Smooth muscle cell of the pulmonary artery (primary cell): ENCODE results near the gene WBP11. TPM values are rescaled to one million over a fixed set of nuclear protein-coding genes. Genes with fewer than 3 reads are reported as not detected.

ENCODE experiments used
- total RNA-seq: library from RNA; depleted of rRNA; stranded (reverse); fragments of >200 nt; gene quantifications from 2 replicates; pipeline ENCODE4 v1.2.3, GENCODE V29; 2014

WBP11 gene
- 21.6 TPM in 2 replicates for total RNA-seq

DNA sequence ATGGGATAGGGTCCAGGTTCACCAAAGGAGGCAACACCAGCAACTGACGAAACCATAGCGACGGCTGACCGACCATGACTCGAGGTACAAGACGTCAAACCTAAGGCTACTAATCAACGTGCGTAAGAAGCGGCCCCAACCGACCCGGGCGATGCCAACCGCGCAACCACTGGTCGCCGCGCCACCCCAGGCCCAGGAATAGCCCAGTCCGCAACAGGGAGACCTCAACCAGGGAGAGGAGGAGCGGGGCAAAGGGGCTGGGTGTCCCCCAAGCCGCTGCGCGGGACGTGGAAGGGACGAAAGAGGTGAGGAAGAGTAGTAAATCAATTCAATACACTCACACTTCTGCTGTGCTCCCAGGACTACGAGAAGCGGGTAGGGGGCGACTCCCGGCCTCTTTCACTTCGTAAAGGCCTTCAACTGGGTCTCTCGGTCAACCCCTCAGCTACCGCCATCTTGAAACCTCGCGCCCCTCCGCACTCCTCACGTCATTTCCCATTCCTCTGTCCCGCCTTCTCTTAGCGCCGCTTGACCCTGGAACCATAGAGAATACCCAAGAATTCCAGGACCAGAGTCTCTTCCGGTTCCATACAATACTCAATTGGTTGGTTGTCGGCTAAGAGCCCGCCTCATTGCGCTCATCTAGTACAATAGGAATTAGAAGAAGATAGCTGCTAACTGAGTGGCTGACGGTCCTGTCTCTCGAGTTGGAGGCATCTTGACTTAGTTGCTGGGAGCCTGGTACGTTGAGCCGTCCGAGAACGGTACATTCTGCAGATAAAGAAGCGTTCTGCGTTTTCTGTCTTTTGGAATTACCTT lies at the start of gene WBP11, which contains the start of gene C12orf60:
Gene WBP11, minus strand, starts transcription at position 468 of the 819 bp plus-strand sequence. CDS start 2,095 bp downstream, outside the sequence.
Gene C12orf60, plus strand, starts transcription at position 660 of the 819 bp plus-strand sequence. CDS start 19,266 bp downstream, outside the sequence.

DNA sequence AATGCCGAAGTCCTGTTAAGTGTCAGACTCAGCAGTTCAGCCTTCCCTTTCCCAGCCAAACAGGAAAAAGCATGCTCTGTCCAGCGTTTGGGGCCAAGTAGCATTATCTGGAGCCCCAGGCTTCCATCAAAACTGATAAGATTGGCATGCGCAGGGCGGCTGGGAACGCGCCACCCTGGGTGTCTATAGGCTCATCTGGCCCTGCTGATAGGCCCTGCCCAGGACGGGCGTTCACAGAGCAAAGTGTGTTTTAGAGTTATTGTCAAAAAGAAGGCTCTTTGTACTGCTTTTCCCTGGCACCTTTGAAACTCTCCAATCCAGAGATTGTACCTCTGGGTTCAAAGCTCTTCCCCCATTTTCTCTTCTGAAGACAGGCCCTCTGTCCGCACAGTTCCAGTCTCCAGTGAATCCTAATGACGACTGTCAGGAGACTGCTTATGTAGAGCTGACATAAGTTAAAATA lies 40.2 kb upstream of the WBP11 start, which contains the start of gene ART4:
Gene ART4, minus strand, starts transcription at position 102 of the 463 bp plus-strand sequence. CDS start 413 bp downstream, outside the sequence.

DNA sequence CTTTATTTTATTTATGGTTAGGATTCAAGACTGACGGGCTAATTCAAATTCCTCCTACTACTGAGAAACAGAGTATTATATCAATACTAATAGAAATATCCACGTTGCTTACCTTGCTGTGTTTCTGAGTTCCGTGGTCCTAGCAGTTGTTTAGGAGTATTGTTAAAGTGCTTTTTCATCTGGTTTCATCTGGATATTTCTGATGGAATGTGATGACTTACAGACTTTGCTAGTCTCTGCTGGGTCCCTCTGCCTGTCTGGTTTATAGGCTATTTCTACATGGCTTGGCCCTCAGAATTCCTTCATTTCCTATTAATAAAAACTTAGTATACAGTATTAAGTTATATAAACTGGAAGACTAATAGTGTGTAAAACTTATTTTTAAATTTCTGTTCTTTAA lies 10.7 kb upstream of the WBP11 start, which contains the start of gene SMCO3:
Gene SMCO3, minus strand, starts transcription at position 169 of the 400 bp plus-strand sequence. CDS start 7,502 bp downstream, outside the sequence.

Other genes starting within 250 kb of the WBP11 start
- 0.86 and 1.7 TPM in 2 replicates for gene PLBD1, start 235.6 kb downstream of the WBP11 start, total RNA-seq
- not detected in 2 replicates for gene GUCY2C, start 106.9 kb downstream of the WBP11 start, total RNA-seq
- gene C12orf60, start 192 bp upstream of the WBP11 start, total RNA-seq, result 0.59 and 0.72 TPM in 2 replicates
- 0.96 and 1.2 TPM in 2 replicates for gene SMCO3, start 10.7 kb upstream of the WBP11 start, total RNA-seq
- gene ART4, start 40.0 kb upstream of the WBP11 start, total RNA-seq, result 6.1 and 8.3 TPM in 2 replicates
- gene MGP, start 82.4 kb upstream of the WBP11 start, total RNA-seq, result 81.2 and 251 TPM in 2 replicates
- gene ERP27, start 135.1 kb upstream of the WBP11 start, total RNA-seq, result not detected in 2 replicates
- 11.4 and 14.0 TPM in 2 replicates for gene ARHGDIB, start 158.1 kb upstream of the WBP11 start, total RNA-seq
- not detected in 2 replicates for gene PDE6H, start 169.6 kb upstream of the WBP11 start, total RNA-seq